HepG2 (cell line): ENCODE measurements around the gene STK4. TPM values are rescaled to one million over a fixed set of nuclear protein-coding genes. Genes with fewer than 3 reads are reported as not detected.

Experiments used
- ATAC-seq: fragments of 200-7000 bp; cut with Tn5 transposase; 3 replicates; pipeline ENCODE4 v1.9.1; 2020; ENCODE audit warnings: mild to moderate bottlenecking, moderate library complexity
- BruUV-seq: library from RNA; stranded (reverse); fragments of 400-500 nt; replicated peaks from 2 replicates; lab custom pipeline; 2021; lab: Mats Ljungman, UMichigan
- CTCF ChIA-PET: fragments of 300-600 bp; formaldehyde crosslinking; extraction: SDS; loops from one replicate; lab custom pipeline; 2021; ENCODE audit warnings: low total read pairs, inconsistent platforms, low intra/inter-chr PET ratio; lab: Yijun Ruan, JAX
- POLR2A ChIA-PET: fragments of 350-600 bp; sonication (Branson Sonifier 250); formaldehyde crosslinking; loops from one replicate; lab custom pipeline; 2020; ENCODE audit warnings: antibody characterized with exemption, inconsistent platforms; lab: Yijun Ruan, JAX
- DNase-seq: peaks from one replicate; pipeline ENCODE4 v3.0.0-alpha.2; 2015; ENCODE audit warnings: low spot score
- FAIRE-seq: peaks from 3 replicates; lab custom pipeline; 2011; peaks lifted over from hg19 to GRCh38; lab: Jason Lieb, UNC
- H2AFZ ChIP-seq: one replicate; pipeline ENCODE4 v1.6.1; 2011; ENCODE audit warnings: low read length, inconsistent platforms
- H3K27ac ChIP-seq: fragments of 300-600 bp; 3 replicates; pipeline ENCODE4 v1.8.0; 2011; ENCODE audit warnings: mixed run types, mild to moderate bottlenecking, mixed read lengths, low read length, inconsistent platforms; ENCODE audit not compliant: insufficient read depth; ENCODE audit errors: extremely low read length
- H3K27me3 ChIP-seq, 2 experiments: fragments of 200-600 bp in 1 of 2; 2 replicates in 1 of 2; 3 replicates in 1 of 2; pipeline versions ENCODE4 v1.6.0 to v1.8.0; 2011; ENCODE audit warnings: low read length in 2 of 2, mild to moderate bottlenecking in 2 of 2, moderate library complexity in 2 of 2, inconsistent platforms in 1 of 2; ENCODE audit not compliant: insufficient read depth in 2 of 2, control insufficient read depth in 1 of 2
- H3K36me3 ChIP-seq, 2 experiments: fragments of 200-600 bp in 1 of 2; replicated peaks in 1 of 2; 2 replicates in 1 of 2; 3 replicates in 1 of 2; pipeline versions ENCODE4 v1.5.1 to v1.8.0; 2011; ENCODE audit warnings: low read length in 2 of 2, inconsistent platforms in 1 of 2; ENCODE audit not compliant: insufficient read depth in 2 of 2, control insufficient read depth in 1 of 2
- H3K4me1 ChIP-seq: 2 replicates; pipeline ENCODE4 v1.5.1; 2012; ENCODE audit warnings: low read length, inconsistent platforms; ENCODE audit not compliant: insufficient read depth
- H3K4me2 ChIP-seq: 2 replicates; pipeline ENCODE4 v1.6.0; 2011; ENCODE audit warnings: low read depth, low read length, inconsistent platforms
- H3K4me3 ChIP-seq, 3 experiments: fragments of 200-600 bp in 1 of 3; sonication (generic), shearing (Covaris generic) in 1 of 3; replicated peaks in 1 of 3; 2 replicates each; pipeline ENCODE4 v1.5.1; 2011 to 2016; ENCODE audit warnings: low read length in 3 of 3, inconsistent platforms in 2 of 3, low read depth in 2 of 3, mild to moderate bottlenecking in 2 of 3, control low read depth in 1 of 3, mixed read lengths in 1 of 3; ENCODE audit not compliant: insufficient read depth in 1 of 3
- H3K79me2 ChIP-seq: one replicate; pipeline ENCODE4 v1.6.1; 2011; ENCODE audit warnings: low read length, inconsistent platforms; ENCODE audit not compliant: insufficient read depth
- H3K9ac ChIP-seq: 2 replicates; pipeline ENCODE4 v1.6.0; 2011; ENCODE audit warnings: mild to moderate bottlenecking, low read depth, low read length, inconsistent platforms; ENCODE audit not compliant: insufficient read depth
- H3K9me3 ChIP-seq: 2 replicates; pipeline ENCODE4 v1.5.1; 2012; ENCODE audit warnings: mild to moderate bottlenecking, low read length
- H4K20me1 ChIP-seq: 2 replicates; pipeline ENCODE4 v1.6.0; 2011; ENCODE audit warnings: inconsistent platforms, mild to moderate bottlenecking, low read length, moderate library complexity; ENCODE audit not compliant: insufficient read depth
- FOXK1 ChIP-seq: sonication (generic); formaldehyde crosslinking; IDR thresholded peaks from 2 replicates; pipeline ENCODE4 v1.4.0; 2020; ENCODE audit warnings: low read depth, missing genetic modification reagents, borderline replicate concordance
- HES4 ChIP-seq: sonication (generic); formaldehyde crosslinking; IDR thresholded peaks from 2 replicates; pipeline ENCODE4 v1.9.0; 2021; ENCODE audit warnings: mild to moderate bottlenecking, missing genetic modification reagents, borderline replicate concordance
- NAIF1 ChIP-seq: sonication (generic); formaldehyde crosslinking; IDR thresholded peaks from 2 replicates; pipeline ENCODE4 v1.5.0; 2020; ENCODE audit warnings: mild to moderate bottlenecking, missing genetic modification reagents, borderline replicate concordance
- PBX2 ChIP-seq: IDR thresholded peaks from 2 replicates; pipeline ENCODE4 v1.6.1; 2016; ENCODE audit warnings: control low read depth
- PLRG1 ChIP-seq: fragments of 450-650 bp; conservative IDR thresholded peaks from 2 replicates; pipeline ENCODE4 v1.6.1; 2016
- THYN1 ChIP-seq: sonication (generic); formaldehyde crosslinking; IDR thresholded peaks from 2 replicates; pipeline ENCODE4 v1.8.1; 2023; ENCODE audit warnings: low read depth, mild to moderate bottlenecking, moderate library complexity, missing genetic modification reagents, borderline replicate concordance
- ZNF142 ChIP-seq: sonication (generic); formaldehyde crosslinking; IDR thresholded peaks from 2 replicates; pipeline ENCODE4 v1.4.0; 2020; ENCODE audit warnings: missing genetic modification reagents
- ZNF609 ChIP-seq: sonication (generic); formaldehyde crosslinking; IDR thresholded peaks from 2 replicates; pipeline ENCODE4 v1.4.0; 2020; ENCODE audit warnings: mild to moderate bottlenecking, missing genetic modification reagents, borderline replicate concordance
- ZNF737 ChIP-seq: sonication (generic); formaldehyde crosslinking; IDR thresholded peaks from 2 replicates; pipeline ENCODE4 v1.5.0; 2020; ENCODE audit warnings: missing genetic modification reagents, mild to moderate bottlenecking, borderline replicate concordance
- WGBS: methylation state at CpG from one replicate; pipeline ENCODE4 v1.1.6; 2017; ENCODE audit warnings: low lambda C conversion rate; 5-methylcytosine and 5-hydroxymethylcytosine counted together
- in situ Hi-C: cut with HindIII; loops from 2 replicates; pipeline ENCODE4 v1.10.0; 2017; ENCODE audit warnings: low pct_unique_long_range_greater_than_20kb; ENCODE audit not compliant: extremely low pct_ligation_motif_present
- intact Hi-C: fragments of 100-400 bp; cut with micrococcal nuclease; formaldehyde crosslinking; loops from one replicate; pipeline ENCODE4 v1.10.0; 2022; ENCODE audit not compliant: unreplicated experiment
- polyA plus RNA-seq, 8 experiments: library from polyadenylated mRNA; depleted of rRNA in 3 of 8; stranded (reverse) in 7 of 8; unstranded in 1 of 8; fragments of >200 nt; fragmentation: Illumina TruSeq in 4 of 8; extraction: Trizol in 4 of 8; gene quantifications; 2 replicates each; pipeline versions ENCODE4 v1.2.1 to v1.2.3, GENCODE V29; 2011 to 2016; ENCODE audit warnings: low read depth in 4 of 8, missing spikeins in 1 of 8, mixed read lengths in 1 of 8; ENCODE audit not compliant: insufficient read depth in 1 of 8
- total RNA-seq, 5 experiments: library from RNA; depleted of rRNA; stranded (reverse); fragments of >200 nt; fragmentation: Illumina TruSeq; extraction: Trizol; gene quantifications; 2 replicates each; pipeline ENCODE4 v1.2.3, GENCODE V29; 2016; ENCODE audit warnings: low read depth in 1 of 5
- TF ChIP-seq, protein P1 (sequence below): IDR thresholded peaks from 2 replicates; pipeline ENCODE4 v1.6.1; 2018; ENCODE audit warnings: missing genetic modification reagents, mild to moderate bottlenecking, missing compliant biosample characterization

The STK4 gene
- total and polyA plus RNA-seq, 2 of the 13 experiments (the other 11 are each of a cell fraction or from before 2014, with no cell fraction given) = 25.6 to 38.3 TPM

DNA sequence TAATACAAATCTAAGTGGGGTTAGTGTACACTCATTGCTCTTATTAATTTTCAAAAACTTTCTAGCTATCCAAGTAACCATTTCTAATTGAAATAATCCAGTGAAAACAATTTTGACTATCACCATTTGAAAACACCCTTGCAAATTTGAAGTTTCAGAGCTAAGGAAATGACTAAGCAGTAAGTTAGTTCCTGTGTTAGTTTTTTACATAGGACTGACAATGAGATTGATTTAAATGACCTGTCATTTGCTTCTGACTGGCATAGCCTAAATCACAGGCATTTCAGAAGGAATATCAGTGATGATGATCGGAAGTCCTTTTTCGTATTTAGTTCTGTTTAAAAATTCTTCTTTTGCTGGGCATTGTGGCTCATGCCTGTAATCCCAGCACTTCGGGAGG lies 27.0 kb downstream of the STK4 start:
- Histone ChIP-seq H3K4me2 (no peak overlapping the region), H3K4me1 (no peaks in the 10 kb centered on the region), H2AFZ (no peak overlapping the region), H3K27me3 (no peaks in the 10 kb centered on the region), H3K36me3 (peaks cover 20 to 43% of the 10 kb centered on the region in 2 experiments), H4K20me1 (no peaks in the 10 kb centered on the region), H3K27ac (no peak overlapping the region), H3K9ac (no peak overlapping the region), H3K79me2 (peaks cover 5% of the 10 kb centered on the region), H3K9me3 (no peaks in the 10 kb centered on the region), H3K4me3 (no peak overlapping the region)
- FAIRE-seq (no peak), DNase-seq (no peak), ATAC-seq (no peak)
- intact Hi-C loops = no loop called here
- CTCF ChIA-PET = no interaction called here
- no TSS peak for BruUV-seq
- 96% methylated on average over 3 of the region's 3 CpGs for WGBS
- POLR2A ChIA-PET = no interaction called here
- in situ Hi-C loops = no loop called here
- no peak for TF ChIP-seq ZNF737 (CRISPR knock-in tag)
- TF ChIP-seq, protein P1, sequence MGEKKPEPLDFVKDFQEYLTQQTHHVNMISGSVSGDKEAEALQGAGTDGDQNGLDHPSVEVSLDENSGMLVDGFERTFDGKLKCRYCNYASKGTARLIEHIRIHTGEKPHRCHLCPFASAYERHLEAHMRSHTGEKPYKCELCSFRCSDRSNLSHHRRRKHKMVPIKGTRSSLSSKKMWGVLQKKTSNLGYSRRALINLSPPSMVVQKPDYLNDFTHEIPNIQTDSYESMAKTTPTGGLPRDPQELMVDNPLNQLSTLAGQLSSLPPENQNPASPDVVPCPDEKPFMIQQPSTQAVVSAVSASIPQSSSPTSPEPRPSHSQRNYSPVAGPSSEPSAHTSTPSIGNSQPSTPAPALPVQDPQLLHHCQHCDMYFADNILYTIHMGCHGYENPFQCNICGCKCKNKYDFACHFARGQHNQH (CRISPR knock-in tag) = no peak
- TF ChIP-seq THYN1 (CRISPR knock-in tag) = no peak
- TF ChIP-seq FOXK1 (CRISPR knock-in tag) = no peak
- no peak for TF ChIP-seq NAIF1 (CRISPR knock-in tag)
- no peak for TF ChIP-seq PBX2 (CRISPR knock-in tag)
- TF ChIP-seq ZNF609 = no peak
- no peak for TF ChIP-seq ZNF142
- TF ChIP-seq PLRG1 = no peak
- no peak for TF ChIP-seq HES4 (CRISPR knock-in tag)
